Activated CD4-positive, alpha-beta T cell treated with anti-CD3 and anti-CD28 coated beads for 4 hours (primary cell): Measurements from ENCODE around the gene ARL15.

Experiments used
- DNase-seq, 2 donors: peaks; one replicate each; pipeline ENCODE4 v3.0.0-alpha.2; 2020

ARL15 gene

GRCh38 chr5:54197018-54197417, 113.4 kb downstream of the ARL15 start:
- no peak for DNase-seq

- DNase-seq: no peak
Measured at GRCh38 chr5:54195701-54196100, 114.7 kb downstream of the ARL15 start.

- DNase-seq: no peak
Measured at GRCh38 chr5:54194318-54194717, 116.1 kb downstream of the ARL15 start.

GRCh38 chr5:54187694-54188093, 122.7 kb downstream of the ARL15 start:
- no peak for DNase-seq

GRCh38 chr5:54186912-54187445, 123.4 kb downstream of the ARL15 start:
- no peak for DNase-seq

GRCh38 chr5:54186108-54186507, 124.3 kb downstream of the ARL15 start:
- DNase-seq: no peak

GRCh38 chr5:54184806-54185205, 125.6 kb downstream of the ARL15 start:
- DNase-seq: no peak

GRCh38 chr5:54180630-54181031, 129.7 kb downstream of the ARL15 start:
- DNase-seq: no peak

GRCh38 chr5:54178991-54179390, 131.4 kb downstream of the ARL15 start:
- no peak for DNase-seq

GRCh38 chr5:54178207-54178606, 132.2 kb downstream of the ARL15 start:
- no peak for DNase-seq

GRCh38 chr5:54177058-54177457, 133.3 kb downstream of the ARL15 start:
- no peak for DNase-seq

GRCh38 chr5:54176066-54176830, 134.1 kb downstream of the ARL15 start:
- DNase-seq: no peak

GRCh38 chr5:54173251-54173650, 137.1 kb downstream of the ARL15 start:
- no peak for DNase-seq

- DNase-seq: no peak
Measured at GRCh38 chr5:54171645-54172384, 138.6 kb downstream of the ARL15 start.

GRCh38 chr5:54165687-54166086, 144.7 kb downstream of the ARL15 start:
- no peak for DNase-seq

GRCh38 chr5:54162184-54162583, 148.2 kb downstream of the ARL15 start:
- no peak for DNase-seq

- DNase-seq: no peak
Measured at GRCh38 chr5:54160329-54160728, 150.0 kb downstream of the ARL15 start.

GRCh38 chr5:54159893-54160195, 150.5 kb downstream of the ARL15 start:
- DNase-seq: no peak

GRCh38 chr5:54159153-54159892, 151.1 kb downstream of the ARL15 start:
- DNase-seq: no peak

GRCh38 chr5:54156577-54156976, 153.8 kb downstream of the ARL15 start:
- DNase-seq: no peak

GRCh38 chr5:54150841-54151240, 159.5 kb downstream of the ARL15 start:
- DNase-seq: no peak

GRCh38 chr5:54148858-54149257, 161.5 kb downstream of the ARL15 start:
- no peak for DNase-seq

GRCh38 chr5:54148067-54148845, 162.1 kb downstream of the ARL15 start:
- DNase-seq: no peak
